Ovary (tissue), 9 donors: Measurements from ENCODE around the gene CCR2. TPM values are rescaled to one million over a fixed set of nuclear protein-coding genes. Genes with fewer than 3 reads are reported as not detected.

ENCODE experiments used
- DNase-seq, 5 donors: peaks; one replicate each; pipeline ENCODE4 v3.0.0-alpha.2; 2019 to 2020
- H3K27ac ChIP-seq, 2 donors: fragments of 200-600 bp; one replicate each; pipeline versions ENCODE4 v1.5.1 to v1.8.0; 2019 to 2022
- H3K27me3 ChIP-seq: fragments of 200-600 bp; one replicate; pipeline ENCODE4 v1.8.0; 2022
- H3K36me3 ChIP-seq: fragments of 200-600 bp; sonication (generic); one replicate; pipeline ENCODE4 v1.5.1; 2019
- H3K4me1 ChIP-seq: one replicate; pipeline ENCODE4 v1.8.1; 2013; ENCODE audit warnings: mild to moderate bottlenecking, moderate library complexity; ENCODE audit not compliant: insufficient read depth
- H3K4me3 ChIP-seq: fragments of 200-600 bp; sonication (generic); one replicate; pipeline ENCODE4 v1.5.1; 2017
- H3K9me3 ChIP-seq, 2 donors: fragments of 200-600 bp in 1 of 2; sonication (generic) in 1 of 2; one replicate each; pipeline versions ENCODE4 v1.5.1 to v1.8.1; 2013 to 2019; ENCODE audit warnings: mild to moderate bottlenecking in 1 of 2, moderate library complexity in 1 of 2
- EP300 ChIP-seq: sonication (generic); formaldehyde crosslinking; IDR thresholded peaks from one replicate; pipeline ENCODE4 v1.6.1; 2017; ENCODE audit warnings: antibody characterized with exemption
- POLR2A ChIP-seq: fragments of 450-650 bp; IDR thresholded peaks from one replicate; pipeline ENCODE4 v1.6.1; 2017; ENCODE audit warnings: antibody characterized with exemption, mild to moderate bottlenecking, moderate library complexity
- WGBS, 3 donors: extraction: QIAGEN DNeasy Blood & Tissue Kit in 1 of 3; methylation state at CpG; one replicate each; pipeline versions ENCODE4 v1.1.5 to v1.1.7; 2013 to 2017; 5-methylcytosine and 5-hydroxymethylcytosine counted together
- intact Hi-C, 4 donors: fragments of 100-400 bp; cut with DNase I; formaldehyde crosslinking; loops; one replicate each; pipeline versions ENCODE4 v1.11.0 to v1.15.1; 2022 to 2023
- polyA plus RNA-seq, 2 donors: library from polyadenylated mRNA; stranded (reverse); fragments of 200-250 nt in 1 of 2; fragments of 350-450 nt in 1 of 2; fragmentation: Illumina TruSeq in 1 of 2; extraction: RNeasy Lipid Tissue Mini Kit (QIAGEN cat#74804) in 1 of 2; gene quantifications; one replicate each; pipeline ENCODE4 v1.2.3, GENCODE V29; 2013 to 2014
- total RNA-seq, 7 donors: library from RNA; depleted of rRNA in 2 of 7; stranded (reverse); fragments of >200 nt in 2 of 7; fragmentation: NEBNext Ultra II Directional in 3 of 7; extraction: Animal tissue kit (Norgen Biotek cat#: 25700) in 3 of 7; gene quantifications; one replicate each; pipeline versions ENCODE4 v1.1.0 to v1.2.4, GENCODE V29; 2016 to 2023
- TF ChIP-seq, protein P1 (sequence below), 3 donors: fragments of 450-650 bp in 2 of 3; fragments of 200-600 bp in 1 of 3; IDR thresholded peaks; one replicate each; pipeline versions ENCODE4 v1.5.1 to v1.8.0; 2016 to 2022; ENCODE audit warnings: antibody characterized with exemption in 3 of 3, mild to moderate bottlenecking in 1 of 3
- donor health status: DM: no; HTN: no; CAD: no; lungs with moderate emphysema.
- donor health status: DM: no; HTN: no; CAD: no.
- donor health status: Bipolar disorder and iron deficiency.
- donor health status: DM: yes; HTN: yes; CAD: no.
- donor health status: DM: no; HTN: no; CAD: no.
- donor health status: DM: yes; HTN: yes; CAD: no.

CCR2 gene
- total and polyA plus RNA-seq, 9 donors: 0.34 to 6.0 (median 0.43) TPM

DNA sequence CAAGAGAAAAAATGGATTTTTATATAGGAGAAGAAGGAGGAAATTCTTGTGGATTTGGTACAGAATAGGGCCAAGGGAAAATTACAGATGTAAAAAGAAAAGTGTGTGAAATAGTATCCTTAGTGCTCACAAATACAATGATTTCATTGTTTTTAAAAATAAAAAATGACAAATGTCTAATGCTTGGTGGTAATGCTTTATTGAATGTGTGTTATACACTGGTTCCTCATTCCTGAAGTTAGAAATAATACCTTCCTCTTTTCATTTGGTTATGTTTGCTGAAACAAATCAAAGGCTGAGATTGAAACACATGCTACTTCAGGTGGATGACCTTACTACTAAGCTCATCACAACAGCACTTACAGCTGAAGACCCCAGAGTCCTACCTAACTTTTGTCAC lies 37.7 kb upstream of the CCR2 start:
- H3K27ac ChIP-seq: no peak overlapping the region
- H3K4me1 ChIP-seq: no peaks in the 10 kb centered on the region
- H3K27me3 ChIP-seq: no peaks in the 10 kb centered on the region
- H3K36me3 ChIP-seq: no peaks in the 10 kb centered on the region
- intact Hi-C loops: no loop called here
- no peaks in the 10 kb centered on the region for H3K9me3 ChIP-seq
- TF ChIP-seq EP300 (no peak), POLR2A (no peak)
- TF ChIP-seq, protein P1, sequence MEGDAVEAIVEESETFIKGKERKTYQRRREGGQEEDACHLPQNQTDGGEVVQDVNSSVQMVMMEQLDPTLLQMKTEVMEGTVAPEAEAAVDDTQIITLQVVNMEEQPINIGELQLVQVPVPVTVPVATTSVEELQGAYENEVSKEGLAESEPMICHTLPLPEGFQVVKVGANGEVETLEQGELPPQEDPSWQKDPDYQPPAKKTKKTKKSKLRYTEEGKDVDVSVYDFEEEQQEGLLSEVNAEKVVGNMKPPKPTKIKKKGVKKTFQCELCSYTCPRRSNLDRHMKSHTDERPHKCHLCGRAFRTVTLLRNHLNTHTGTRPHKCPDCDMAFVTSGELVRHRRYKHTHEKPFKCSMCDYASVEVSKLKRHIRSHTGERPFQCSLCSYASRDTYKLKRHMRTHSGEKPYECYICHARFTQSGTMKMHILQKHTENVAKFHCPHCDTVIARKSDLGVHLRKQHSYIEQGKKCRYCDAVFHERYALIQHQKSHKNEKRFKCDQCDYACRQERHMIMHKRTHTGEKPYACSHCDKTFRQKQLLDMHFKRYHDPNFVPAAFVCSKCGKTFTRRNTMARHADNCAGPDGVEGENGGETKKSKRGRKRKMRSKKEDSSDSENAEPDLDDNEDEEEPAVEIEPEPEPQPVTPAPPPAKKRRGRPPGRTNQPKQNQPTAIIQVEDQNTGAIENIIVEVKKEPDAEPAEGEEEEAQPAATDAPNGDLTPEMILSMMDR (IDR thresholded peaks at IDR 0.05): no peak
- no peak for DNase-seq
- no peak overlapping the region for H3K4me3 ChIP-seq

DNA sequence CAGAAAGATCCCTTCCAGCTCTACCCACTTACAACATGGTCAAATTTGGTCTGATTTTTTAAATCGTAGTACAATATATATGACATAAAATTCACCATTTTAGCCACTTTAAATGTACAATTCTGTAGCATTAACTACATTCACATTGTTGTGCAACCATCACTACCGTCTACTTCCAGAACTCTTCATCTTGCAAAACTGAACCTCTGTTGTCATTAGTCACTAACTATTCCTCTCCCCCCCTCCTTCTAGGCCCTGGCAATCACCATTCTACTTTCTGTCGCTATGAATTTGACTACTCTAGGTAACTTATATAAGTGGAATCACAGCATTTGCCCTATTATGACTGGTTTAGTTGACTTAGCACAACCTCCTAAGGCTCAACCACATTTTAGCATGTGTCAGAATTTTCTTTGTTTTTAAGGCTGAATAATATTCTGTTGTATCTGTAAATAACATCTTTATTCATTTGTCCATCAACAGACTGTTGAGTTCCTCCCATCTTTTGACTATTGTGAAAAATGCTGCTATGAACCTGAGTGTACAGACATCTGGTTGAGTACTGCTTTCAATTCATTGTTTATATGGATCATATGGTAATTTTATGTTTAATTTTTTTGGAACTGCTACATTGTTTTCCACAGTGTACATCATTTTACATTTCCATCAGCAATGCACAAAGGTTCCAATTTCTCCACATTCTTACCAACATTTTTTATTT lies 35.5 kb upstream of the CCR2 start:
- DNase-seq: no peak
- Histone ChIP-seq H3K27me3 (no peaks in the 10 kb centered on the region), H3K4me1 (no peaks in the 10 kb centered on the region), H3K36me3 (no peaks in the 10 kb centered on the region), H3K9me3 (no peaks in the 10 kb centered on the region), H3K4me3 (no peak overlapping the region), H3K27ac (no peak overlapping the region)
- WGBS, 3 donors: 85 to 90% (median 90%) methylated on average over 3 of the region's 3 CpGs
- intact Hi-C loops: no loop called here
- TF ChIP-seq POLR2A (no peak), EP300 (no peak)
- TF ChIP-seq, protein P1 (IDR thresholded peaks at IDR 0.05): no peak

DNA sequence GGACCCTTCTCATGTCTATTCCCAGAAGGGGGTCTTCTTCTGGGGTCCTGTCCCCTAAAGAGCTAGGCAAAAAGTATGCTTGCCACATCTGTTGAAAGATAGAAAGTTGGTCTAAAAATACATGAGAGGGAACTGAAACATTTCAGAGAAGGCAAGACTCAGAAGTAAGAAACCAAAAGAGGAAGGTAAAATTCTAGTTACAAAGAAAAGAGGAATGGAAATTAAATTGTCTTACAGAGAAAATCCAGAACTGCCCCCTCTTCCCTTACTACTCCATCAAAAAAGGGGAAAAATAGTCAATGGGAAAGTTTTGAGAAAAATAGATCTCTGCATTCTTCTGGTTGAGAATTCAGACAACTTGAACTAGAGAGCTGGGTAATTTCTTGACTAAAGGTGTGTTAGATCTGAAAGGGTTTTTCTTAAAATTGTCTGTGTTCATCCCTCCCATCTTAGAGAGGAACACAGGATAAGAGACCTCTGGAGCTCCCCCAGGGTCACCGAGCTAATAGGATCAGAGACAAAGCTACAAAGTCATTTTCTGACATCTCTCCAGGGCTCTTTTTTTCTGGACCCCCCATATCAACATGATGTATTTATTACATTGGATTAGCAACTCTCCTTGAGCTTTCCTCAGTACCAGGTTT lies 32.3 kb upstream of the CCR2 start:
- intact Hi-C loops: no loop called here
- TF ChIP-seq EP300: no peak
- TF ChIP-seq POLR2A: no peak
- TF ChIP-seq, protein P1 (IDR thresholded peaks at IDR 0.05): no peak

DNA sequence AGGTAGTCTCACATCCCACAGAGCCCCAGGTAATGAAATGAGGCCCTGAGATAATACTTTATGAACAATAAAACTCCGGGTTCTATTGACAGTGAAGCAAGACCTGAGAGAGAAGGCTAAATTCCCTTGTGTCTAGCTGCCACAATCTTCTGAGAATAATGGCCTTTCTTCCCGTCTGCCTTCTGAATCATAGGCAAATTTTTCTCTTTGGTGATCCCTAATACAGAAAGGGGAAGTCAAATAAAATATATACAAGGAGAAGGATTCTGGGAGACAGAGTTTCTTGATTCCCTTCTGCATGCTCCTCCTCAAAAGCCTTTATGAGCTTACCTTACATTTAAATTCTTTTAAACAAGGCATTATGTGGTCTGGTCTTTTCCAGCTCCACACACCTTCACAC lies 29.9 kb upstream of the CCR2 start:
- Histone ChIP-seq H3K4me3 (no peak overlapping the region), H3K9me3 (no peaks in the 10 kb centered on the region), H3K4me1 (no peaks in the 10 kb centered on the region), H3K27me3 (no peaks in the 10 kb centered on the region), H3K27ac (no peak overlapping the region), H3K36me3 (no peaks in the 10 kb centered on the region)
- TF ChIP-seq, protein P1 (IDR thresholded peaks at IDR 0.05): no peak
- TF ChIP-seq POLR2A: no peak
- TF ChIP-seq EP300: no peak
- intact Hi-C loops: no loop called here
- WGBS, 3 donors: 67 to 75% (median 68%) methylated on average over 2 of the region's 2 CpGs
- DNase-seq: no peak

More for the DNA sequence above, 32.3 kb upstream of the CCR2 start:
- WGBS, 3 donors: 80 to 90% (median 82%) methylated on average over 1 of the region's 1 CpG
- Histone ChIP-seq H3K4me1 (no peaks in the 10 kb centered on the region), H3K4me3 (no peak overlapping the region), H3K27me3 (no peaks in the 10 kb centered on the region), H3K9me3 (no peaks in the 10 kb centered on the region), H3K36me3 (no peaks in the 10 kb centered on the region), H3K27ac (no peak overlapping the region)
- no peak for DNase-seq
